Pancreas (tissue), 10 donors: ENCODE data around the gene CSNK1E. TPM values are rescaled to one million over a fixed set of nuclear protein-coding genes. Genes with fewer than 3 reads are reported as not detected.
A peak's percentile ranks its signal among the peaks of the same experiment; 100 is the strongest.

Source experiments
- ATAC-seq, 4 donors: fragments of 200-7000 bp; cut with Tn5 transposase; one replicate each; pipeline versions ENCODE4 v1.8.0 to v1.9.1; 2020; ENCODE audit warnings: mild to moderate bottlenecking in 4 of 4, moderate library complexity in 4 of 4
- DNase-seq, 6 donors: peaks; one replicate each; pipeline ENCODE4 v3.0.0-alpha.2; 2020
- FAIRE-seq: peaks from 2 replicates; lab custom pipeline; 2012; peaks lifted over from hg19 to GRCh38; lab: Jason Lieb, UNC
- H3K27ac ChIP-seq, 4 donors: fragments of 200-600 bp; sonication (generic); 1 replicate in 3 of 4; 2 replicates in 1 of 4; pipeline versions ENCODE4 v1.5.0 to v1.8.0; 2020
- H3K27me3 ChIP-seq, 4 donors: fragments of 200-600 bp; one replicate each; pipeline ENCODE4 v1.8.0; 2021
- H3K36me3 ChIP-seq, 3 donors: fragments of 200-600 bp; sonication (generic) in 1 of 3; one replicate each; pipeline versions ENCODE4 v1.5.0 to v1.8.0; 2020 to 2021
- H3K4me1 ChIP-seq, 3 donors: fragments of 200-600 bp; one replicate each; pipeline ENCODE4 v1.8.0; 2021
- H3K4me3 ChIP-seq, 4 donors: fragments of 200-600 bp; sonication (generic) in 2 of 4; one replicate each; pipeline versions ENCODE4 v1.5.0 to v1.8.0; 2020 to 2021
- H3K9me3 ChIP-seq, 4 donors: fragments of 200-600 bp; one replicate each; pipeline ENCODE4 v1.8.0; 2021
- WGBS, 2 donors: extraction: QIAGEN DNeasy Blood & Tissue Kit; methylation state at CpG; one replicate each; pipeline ENCODE4 v1.1.7; 2013; 5-methylcytosine and 5-hydroxymethylcytosine counted together
- intact Hi-C, 3 donors: fragments of 100-400 bp; cut with DNase I; formaldehyde crosslinking; loops; one replicate each; pipeline versions ENCODE4 v1.11.1 to v1.14.2; 2022
- polyA plus RNA-seq, 2 donors: library from polyadenylated mRNA; stranded (reverse); fragments of 200-250 nt; gene quantifications; one replicate each; pipeline ENCODE4 v1.2.3, GENCODE V29; 2013
- total RNA-seq, 6 donors: library from RNA; stranded (reverse); fragmentation: NEBNext Ultra II Directional in 4 of 6; extraction: Animal tissue kit (Norgen Biotek cat#: 25700) in 4 of 6; gene quantifications; one replicate each; pipeline versions ENCODE4 v1.2.1 to v1.2.4, GENCODE V29; 2021 to 2023
- TF ChIP-seq, protein P1 (sequence below), 4 donors: fragments of 200-600 bp; sonication (generic) in 3 of 4; IDR thresholded peaks; one replicate each; pipeline versions ENCODE4 v1.5.0 to v1.8.0; 2021; ENCODE audit warnings: antibody characterized with exemption in 4 of 4
- donor health status: healthy with polysubstance abuse.
- donor health status: DM: no; HTN: no; CAD: no; lungs with moderate emphysema.
- donor health status: DM: no; HTN: no; CAD: no.
- donor health status: control.
- donor health status: control.
- donor health status: Bipolar disorder and iron deficiency.
- donor health status: DM: yes; HTN: yes; CAD: no.
- donor health status: DM: no; HTN: no; CAD: no.
- donor health status: DM: no; HTN: no; CAD: no.
- donor health status: DM: yes; HTN: yes; CAD: no.

CSNK1E gene
- total and polyA plus RNA-seq, 8 donors = 52.7 to 115 (median 61.7) TPM

DNA sequence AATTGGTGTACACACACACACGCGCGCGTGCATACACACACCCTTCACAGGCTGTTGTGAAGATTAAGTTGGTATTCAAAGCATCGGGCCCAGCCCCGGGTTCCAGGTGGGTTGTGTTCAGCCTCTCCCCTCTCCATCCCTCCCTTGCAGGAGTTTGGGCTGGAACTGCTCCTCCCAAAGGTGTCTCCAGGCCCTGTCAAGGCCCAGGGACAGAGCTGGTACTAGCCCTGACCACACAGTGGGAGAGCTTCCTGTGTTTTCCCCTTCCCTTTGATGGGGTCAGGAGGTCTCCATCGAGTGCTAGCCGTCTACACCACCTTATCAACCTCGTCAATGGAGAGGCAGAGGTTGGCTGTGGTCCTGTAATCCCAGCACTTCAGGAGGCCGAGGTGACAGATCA lies 36.5 kb upstream of the CSNK1E start:
- DNase-seq = peak in 1 of 6 donors; percentile 47
- 68 to 69% methylated on average over 10 of the region's 10 CpGs for WGBS, 2 donors
- H3K4me3 ChIP-seq = no peak overlapping the region
- no peaks in the 10 kb centered on the region for H3K4me1 ChIP-seq
- no peak overlapping the region for H3K27ac ChIP-seq
- TF ChIP-seq, protein P1, sequence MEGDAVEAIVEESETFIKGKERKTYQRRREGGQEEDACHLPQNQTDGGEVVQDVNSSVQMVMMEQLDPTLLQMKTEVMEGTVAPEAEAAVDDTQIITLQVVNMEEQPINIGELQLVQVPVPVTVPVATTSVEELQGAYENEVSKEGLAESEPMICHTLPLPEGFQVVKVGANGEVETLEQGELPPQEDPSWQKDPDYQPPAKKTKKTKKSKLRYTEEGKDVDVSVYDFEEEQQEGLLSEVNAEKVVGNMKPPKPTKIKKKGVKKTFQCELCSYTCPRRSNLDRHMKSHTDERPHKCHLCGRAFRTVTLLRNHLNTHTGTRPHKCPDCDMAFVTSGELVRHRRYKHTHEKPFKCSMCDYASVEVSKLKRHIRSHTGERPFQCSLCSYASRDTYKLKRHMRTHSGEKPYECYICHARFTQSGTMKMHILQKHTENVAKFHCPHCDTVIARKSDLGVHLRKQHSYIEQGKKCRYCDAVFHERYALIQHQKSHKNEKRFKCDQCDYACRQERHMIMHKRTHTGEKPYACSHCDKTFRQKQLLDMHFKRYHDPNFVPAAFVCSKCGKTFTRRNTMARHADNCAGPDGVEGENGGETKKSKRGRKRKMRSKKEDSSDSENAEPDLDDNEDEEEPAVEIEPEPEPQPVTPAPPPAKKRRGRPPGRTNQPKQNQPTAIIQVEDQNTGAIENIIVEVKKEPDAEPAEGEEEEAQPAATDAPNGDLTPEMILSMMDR (IDR thresholded peaks at IDR 0.05) = no peak
- intact Hi-C loops = loop anchor here in 1 of 3 donors (5.0 kb wide), 1 partner anchor 96 kb away; no protein-coding TSS in a partner anchor
- ATAC-seq = peak in 3 of 4 donors; percentile 5 to 26 (median 14)
- H3K27me3 ChIP-seq = no peaks in the 10 kb centered on the region
- no peak for FAIRE-seq
- H3K9me3 ChIP-seq = no peaks in the 10 kb centered on the region
- H3K36me3 ChIP-seq = no peaks in the 10 kb centered on the region

DNA sequence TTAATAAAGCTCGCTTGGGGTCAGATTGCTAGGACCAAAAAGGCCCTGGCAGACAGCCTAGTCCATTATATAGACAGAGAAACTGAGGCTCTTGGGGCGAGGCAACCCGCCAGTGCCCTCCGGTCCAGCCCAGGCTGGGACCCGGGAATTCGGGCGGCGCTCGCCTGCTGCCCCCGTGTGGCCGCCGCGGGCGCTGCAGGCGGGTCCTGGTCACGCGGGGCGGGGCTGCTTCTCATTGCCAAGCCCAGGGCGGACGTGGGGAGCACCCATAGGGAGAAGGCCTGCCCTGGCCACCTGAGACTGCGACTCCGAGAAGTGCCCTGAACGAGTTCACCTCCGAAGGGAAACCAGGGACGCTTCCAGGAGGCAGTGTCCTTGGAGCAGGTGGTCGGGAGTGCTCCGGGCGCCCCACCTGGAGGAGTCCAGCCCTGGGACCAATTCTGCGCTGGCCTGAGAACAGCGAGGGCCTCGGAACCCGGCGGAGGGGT lies 36.0 kb upstream of the CSNK1E start:
- DNase-seq (peak; percentile 47 to 93 (median 80)), ATAC-seq (peak; percentile 82 to 96 (median 91)), FAIRE-seq (no peak)
- 18 to 19% methylated on average over 31 to 33 of the region's 33 CpGs for WGBS, 2 donors
- Histone ChIP-seq H3K27me3 (no peaks in the 10 kb centered on the region), H3K27ac (no peak overlapping the region), H3K4me3 (no peak overlapping the region), H3K36me3 (no peaks in the 10 kb centered on the region), H3K4me1 (no peaks in the 10 kb centered on the region), H3K9me3 (no peaks in the 10 kb centered on the region)
- TF ChIP-seq, protein P1 (IDR thresholded peaks at IDR 0.05) = peak; percentile 96 to 99 (median 98)
- intact Hi-C loops = loop anchor here in 1 of 3 donors (5.0 kb wide), 1 partner anchor 96 kb away; no protein-coding TSS in a partner anchor

DNA sequence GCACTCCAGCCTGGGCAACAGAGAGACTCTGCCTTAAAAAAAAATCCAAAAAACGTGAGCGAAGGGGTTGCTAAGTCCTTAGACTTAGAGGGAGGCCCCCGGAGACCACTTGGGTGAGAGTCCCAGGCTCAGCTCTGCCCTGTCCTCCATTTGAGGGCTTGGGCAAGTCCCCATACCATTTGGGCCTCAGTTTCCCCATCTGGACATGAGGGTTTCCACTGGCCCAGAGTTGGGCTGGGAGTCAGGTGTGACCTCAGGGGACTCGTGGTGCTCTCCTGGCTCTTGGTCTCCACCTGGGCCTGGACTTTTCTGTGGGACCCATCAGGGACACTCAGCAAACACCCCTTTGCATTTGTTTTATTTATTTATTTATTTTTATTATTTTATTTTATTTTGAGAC lies 35.2 kb upstream of the CSNK1E start:
- FAIRE-seq (no peak), DNase-seq (peak in 1 of 6 donors; percentile 14), ATAC-seq (no peak)
- Histone ChIP-seq H3K27me3 (no peaks in the 10 kb centered on the region), H3K9me3 (no peaks in the 10 kb centered on the region), H3K4me3 (no peak overlapping the region), H3K27ac (no peak overlapping the region), H3K36me3 (no peaks in the 10 kb centered on the region), H3K4me1 (no peaks in the 10 kb centered on the region)
- TF ChIP-seq, protein P1 (IDR thresholded peaks at IDR 0.05) = no peak
- 67 to 74% methylated on average over 4 of the region's 4 CpGs for WGBS, 2 donors
- intact Hi-C loops = loop anchor here in 1 of 3 donors (5.0 kb wide), 1 partner anchor 95 kb away; no protein-coding TSS in a partner anchor

DNA sequence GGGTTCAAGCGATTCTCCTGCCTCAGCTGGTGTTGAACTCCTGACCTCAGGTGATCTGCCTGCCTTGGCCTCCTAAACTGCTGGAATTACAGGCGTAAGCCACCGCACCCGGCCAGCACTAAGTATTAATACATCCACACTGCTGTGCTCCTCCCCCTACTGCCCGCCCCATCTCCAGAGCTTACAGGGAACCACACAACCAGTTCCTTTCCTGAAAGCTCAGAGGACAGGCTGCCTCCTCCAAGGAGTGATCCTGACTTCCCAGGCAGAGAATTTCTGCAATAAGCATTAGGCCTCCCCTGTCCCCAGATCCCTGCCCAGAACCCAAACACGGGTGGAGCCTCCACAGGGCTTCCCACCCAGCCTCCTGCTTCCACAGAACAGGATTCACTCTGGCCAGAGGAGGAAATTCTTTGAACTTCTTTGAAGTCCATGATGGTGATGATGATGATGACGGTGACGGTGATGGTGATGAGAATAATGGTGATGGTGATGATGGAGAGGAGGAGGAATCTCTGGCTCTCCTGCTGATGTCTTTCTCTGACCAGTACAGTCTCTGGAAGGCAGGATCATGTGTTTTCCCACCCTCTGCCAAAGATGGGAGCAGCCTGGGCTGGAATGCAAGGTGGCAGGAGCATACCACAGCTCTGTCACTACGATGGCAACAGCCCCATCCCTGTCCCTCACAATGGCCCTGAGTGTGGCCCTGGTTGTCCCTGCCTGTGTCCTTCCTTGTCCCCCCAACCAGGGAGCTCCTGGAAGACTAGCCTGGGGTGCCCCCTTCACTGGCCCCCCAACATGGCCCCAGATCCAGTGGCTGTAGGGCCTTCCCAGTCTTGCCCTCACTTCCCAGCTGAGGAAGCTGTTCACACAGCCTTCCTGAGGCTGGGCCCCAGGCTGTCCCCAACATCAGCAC lies 33.5 kb upstream of the CSNK1E start:
- no peaks in the 10 kb centered on the region for H3K9me3 ChIP-seq
- no peaks in the 10 kb centered on the region for H3K4me1 ChIP-seq
- H3K4me3 ChIP-seq = no peak overlapping the region
- 91 to 95% methylated on average over 9 of the region's 9 CpGs for WGBS, 2 donors
- no peaks in the 10 kb centered on the region for H3K27me3 ChIP-seq
- ATAC-seq (no peak), FAIRE-seq (no peak), DNase-seq (peak in 2 of 6 donors; percentile 8 to 25)
- TF ChIP-seq, protein P1 (IDR thresholded peaks at IDR 0.05) = no peak
- no peaks in the 10 kb centered on the region for H3K36me3 ChIP-seq
- intact Hi-C loops = loop anchor here in 1 of 3 donors (5.0 kb wide), 1 partner anchor 93 kb away; no protein-coding TSS in a partner anchor
- no peak overlapping the region for H3K27ac ChIP-seq
